Osteocyte (in vitro differentiated cells): Measurements from ENCODE around the gene UFM1. TPM values are rescaled to one million over a fixed set of nuclear protein-coding genes. Genes with fewer than 3 reads are reported as not detected.
"Not testable (repeated sequence)": the region's sequence is repeated elsewhere in the genome, so short reads cannot be mapped to it uniquely, and the experiment has no call there.

Experiments used
- DNase-seq: peaks from one replicate; pipeline ENCODE4 v3.0.0; 2021; ENCODE audit warnings: mixed read lengths; ENCODE audit not compliant: unreplicated experiment; ENCODE audit errors: extremely low spot score
- H3K27ac Mint-ChIP-seq: one replicate; pipeline ENCODE4 v1.8.0; 2021; ENCODE audit warnings: mild to moderate bottlenecking, mixed read lengths; ENCODE audit not compliant: unreplicated experiment
- H3K27me3 Mint-ChIP-seq: one replicate; pipeline ENCODE4 v1.8.0; 2021; ENCODE audit warnings: mixed read lengths; ENCODE audit not compliant: unreplicated experiment
- H3K36me3 Mint-ChIP-seq: one replicate; pipeline ENCODE4 v1.8.0; 2021; ENCODE audit warnings: mixed read lengths; ENCODE audit not compliant: unreplicated experiment
- H3K4me1 Mint-ChIP-seq: one replicate; pipeline ENCODE4 v1.8.0; 2021; ENCODE audit warnings: mixed read lengths; ENCODE audit not compliant: unreplicated experiment
- H3K4me3 Mint-ChIP-seq: one replicate; pipeline ENCODE4 v1.8.0; 2021; ENCODE audit warnings: mild to moderate bottlenecking, moderate library complexity, mixed read lengths; ENCODE audit not compliant: unreplicated experiment
- H3K9me3 Mint-ChIP-seq: one replicate; pipeline ENCODE4 v1.8.0; 2021; ENCODE audit warnings: mixed read lengths; ENCODE audit not compliant: unreplicated experiment
- long read RNA-seq: library from polyadenylated mRNA; unstranded; transcript quantifications from one replicate; pipeline ENCODE4 v2.0.0, GENCODE V29; 2021
- total RNA-seq: library from RNA; stranded (reverse); gene quantifications from 2 replicates; pipeline ENCODE4 v1.2.1, GENCODE V29; 2021
- TF ChIP-seq, protein P1 (sequence below): fragments of 200-600 bp; sonication (generic); IDR thresholded peaks from 2 replicates; pipeline ENCODE4 v1.5.0; 2021; ENCODE audit warnings: antibody characterized with exemption, mild to moderate bottlenecking, moderate library complexity

The UFM1 gene
- total RNA-seq: 43.7 and 46.3 TPM in 2 replicates
- long read RNA-seq, transcript UFM1-201 (6 exons, 3,138 nt): major isoform, 374 of 437 reads
- long read RNA-seq, transcript UFM1-205 (3 exons, 777 nt): minor isoform, 12 of 437 reads
- long read RNA-seq, partial matches to known transcripts: 18 of 437 reads
- long read RNA-seq, other reads (novel, unspliced or antisense): 31 of 437 reads

GRCh38 chr13:38349390-38350113 lies at the start of gene UFM1:
TSS of gene UFM1 (plus strand) at chr13:38349851. CDS start at chr13:38349920, 69 bp downstream.
- Mint-ChIP-seq H3K4me3 (peak within 1 kb of the TSS; percentile 96), H3K9me3 (no peaks in the 10 kb centered on the region), H3K27ac (peak within 1 kb of the TSS; percentile 98), H3K27me3 (no peaks in the 10 kb centered on the region), H3K4me1 (peaks cover 32% of the 10 kb centered on the region), H3K36me3 (peaks cover 10% of the 10 kb centered on the region)
- peak; percentile 91 for DNase-seq
- TF ChIP-seq, protein P1, sequence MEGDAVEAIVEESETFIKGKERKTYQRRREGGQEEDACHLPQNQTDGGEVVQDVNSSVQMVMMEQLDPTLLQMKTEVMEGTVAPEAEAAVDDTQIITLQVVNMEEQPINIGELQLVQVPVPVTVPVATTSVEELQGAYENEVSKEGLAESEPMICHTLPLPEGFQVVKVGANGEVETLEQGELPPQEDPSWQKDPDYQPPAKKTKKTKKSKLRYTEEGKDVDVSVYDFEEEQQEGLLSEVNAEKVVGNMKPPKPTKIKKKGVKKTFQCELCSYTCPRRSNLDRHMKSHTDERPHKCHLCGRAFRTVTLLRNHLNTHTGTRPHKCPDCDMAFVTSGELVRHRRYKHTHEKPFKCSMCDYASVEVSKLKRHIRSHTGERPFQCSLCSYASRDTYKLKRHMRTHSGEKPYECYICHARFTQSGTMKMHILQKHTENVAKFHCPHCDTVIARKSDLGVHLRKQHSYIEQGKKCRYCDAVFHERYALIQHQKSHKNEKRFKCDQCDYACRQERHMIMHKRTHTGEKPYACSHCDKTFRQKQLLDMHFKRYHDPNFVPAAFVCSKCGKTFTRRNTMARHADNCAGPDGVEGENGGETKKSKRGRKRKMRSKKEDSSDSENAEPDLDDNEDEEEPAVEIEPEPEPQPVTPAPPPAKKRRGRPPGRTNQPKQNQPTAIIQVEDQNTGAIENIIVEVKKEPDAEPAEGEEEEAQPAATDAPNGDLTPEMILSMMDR: no peak

- Mint-ChIP-seq H3K4me3 (no peak overlapping the region), H3K27ac (no peak overlapping the region)
Observed at GRCh38 chr13:38301236-38301635, 48.4 kb upstream of the UFM1 start.

GRCh38 chr13:38303816-38304320 lies 45.8 kb upstream of the UFM1 start:
- TF ChIP-seq, protein P1: no peak
- Mint-ChIP-seq H3K27ac (no peak overlapping the region), H3K27me3 (peaks cover 2% of the 10 kb centered on the region)

More at GRCh38 chr13:38301236-38301635, 48.4 kb upstream of the UFM1 start:
- TF ChIP-seq, protein P1: no peak
- DNase-seq: no peak
- Mint-ChIP-seq H3K36me3 (peaks cover 2% of the 10 kb centered on the region), H3K4me1 (peaks cover 3% of the 10 kb centered on the region), H3K9me3 (no peaks in the 10 kb centered on the region), H3K27me3 (peaks cover 19% of the 10 kb centered on the region)

GRCh38 chr13:38308736-38309135 lies 40.9 kb upstream of the UFM1 start:
- Mint-ChIP-seq H3K4me3 (no peak overlapping the region), H3K9me3 (no peaks in the 10 kb centered on the region), H3K36me3 (peaks cover 2% of the 10 kb centered on the region), H3K27me3 (peaks cover 2% of the 10 kb centered on the region), H3K4me1 (no peaks in the 10 kb centered on the region), H3K27ac (no peak overlapping the region)
- TF ChIP-seq, protein P1: no peak
- DNase-seq: no peak

More at GRCh38 chr13:38303816-38304320, 45.8 kb upstream of the UFM1 start:
- Mint-ChIP-seq H3K4me3 (no peak overlapping the region), H3K36me3 (peaks cover 2% of the 10 kb centered on the region), H3K9me3 (no peaks in the 10 kb centered on the region), H3K4me1 (peaks cover 3% of the 10 kb centered on the region)
- DNase-seq: no peak

DNA sequence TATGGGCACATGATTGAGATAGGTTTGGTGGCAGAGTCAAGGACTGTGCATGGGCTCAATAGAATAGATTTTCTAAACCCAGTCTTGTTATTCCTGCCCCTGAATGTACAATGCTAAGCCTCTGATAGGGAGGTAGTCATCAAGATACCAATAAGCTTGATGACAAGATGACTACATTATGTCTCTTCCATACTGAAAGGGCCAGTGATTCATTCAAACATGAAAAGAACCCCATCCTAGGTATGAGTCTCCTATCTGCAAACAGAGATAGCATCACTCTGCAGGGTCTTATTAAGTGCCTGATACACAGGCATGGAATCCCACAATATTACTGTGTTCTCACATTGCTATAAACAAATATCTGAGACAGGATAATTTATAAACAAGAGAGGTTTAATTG lies 40.3 kb upstream of the UFM1 start:
- Mint-ChIP-seq H3K9me3 (no peaks in the 10 kb centered on the region), H3K36me3 (peaks cover 2% of the 10 kb centered on the region), H3K4me1 (no peaks in the 10 kb centered on the region), H3K4me3 (no peak overlapping the region), H3K27ac (no peak overlapping the region), H3K27me3 (peaks cover 2% of the 10 kb centered on the region)
- DNase-seq: no peak
- TF ChIP-seq, protein P1: no peak

- not testable (repeated sequence) for H3K9me3 Mint-ChIP-seq, H3K27ac Mint-ChIP-seq, H3K4me1 Mint-ChIP-seq, DNase-seq, H3K27me3 Mint-ChIP-seq, H3K4me3 Mint-ChIP-seq, H3K36me3 Mint-ChIP-seq
Observed at GRCh38 chr13:38311175-38311574, 38.5 kb upstream of the UFM1 start.
